K562 (cell line): Measurements from ENCODE around the gene ARHGAP18. TPM values are rescaled to one million over a fixed set of nuclear protein-coding genes. Genes with fewer than 3 reads are reported as not detected.

ENCODE experiments used
- ARNT ChIP-seq, 2 experiments: fragments of 450-650 bp; IDR thresholded peaks; 2 replicates each; pipeline ENCODE4 v1.6.1; 2016; ENCODE audit warnings: mild to moderate bottlenecking in 1 of 2
- CLOCK ChIP-seq: fragments of 250-450 bp; sonication (Bioruptor Pico); IDR thresholded peaks from 2 replicates; pipeline ENCODE4 v1.4.0; 2020; ENCODE audit warnings: mild to moderate bottlenecking, moderate library complexity, borderline replicate concordance
- FOXA3 ChIP-seq, 2 experiments: fragments of 450-650 bp in 1 of 2; sonication (generic) in 1 of 2; formaldehyde crosslinking; IDR thresholded peaks in 1 of 2; conservative IDR thresholded peaks in 1 of 2; 2 replicates each; pipeline versions ENCODE4 v1.4.0 to v1.8.0; 2020 to 2022; ENCODE audit warnings: mild to moderate bottlenecking in 2 of 2, missing genetic modification reagents in 1 of 2
- NCOA2 ChIP-seq, 2 experiments: fragments of 450-650 bp; IDR thresholded peaks; 2 replicates each; pipeline ENCODE4 v1.6.1; 2018; ENCODE audit warnings: mild to moderate bottlenecking in 2 of 2, moderate library complexity in 1 of 2; ENCODE audit not compliant: partially characterized antibody in 2 of 2
- NFE2L1 ChIP-seq: fragments of 450-650 bp; IDR thresholded peaks from 2 replicates; pipeline ENCODE4 v1.6.1; 2016; ENCODE audit warnings: missing genetic modification characterization, low read depth, mild to moderate bottlenecking, missing compliant biosample characterization, moderate library complexity, borderline replicate concordance
- RBBP5 ChIP-seq: fragments of 200-600 bp; sonication (generic); IDR thresholded peaks from 2 replicates; pipeline ENCODE4 v1.6.1; 2012; ENCODE audit warnings: borderline replicate concordance, mild to moderate bottlenecking, low read length, control low read depth, inconsistent platforms; ENCODE audit not compliant: insufficient read depth, poor library complexity, severe bottlenecking
- RBM22 ChIP-seq: fragments of 200-400 bp; formaldehyde crosslinking; IDR thresholded peaks from 2 replicates; pipeline ENCODE4 v1.6.1; 2018; ENCODE audit warnings: low read length, low read depth; ENCODE audit not compliant: poor library complexity, severe bottlenecking
- SMARCE1 ChIP-seq: fragments of 450-650 bp; IDR thresholded peaks from 2 replicates; pipeline ENCODE4 v1.7.1; 2016; ENCODE audit warnings: mild to moderate bottlenecking
- SRF ChIP-seq, 2 experiments: fragments of 250-450, 450-650 bp in 1 of 2; sonication (Bioruptor Pico) in 1 of 2; sonication (generic) in 1 of 2; formaldehyde crosslinking; IDR thresholded peaks; 2 replicates each; pipeline versions ENCODE4 v1.5.0 to v1.5.1; 2020 to 2022; ENCODE audit warnings: mild to moderate bottlenecking in 1 of 2, missing genetic modification reagents in 1 of 2
- TCFL5 ChIP-seq: fragments of 250-450 bp; sonication (Bioruptor Pico); conservative IDR thresholded peaks from 2 replicates; pipeline ENCODE4 v1.6.1; 2021; ENCODE audit warnings: mild to moderate bottlenecking, moderate library complexity, matching md5 sums
- ZBTB1 ChIP-seq: sonication (generic); formaldehyde crosslinking; IDR thresholded peaks from 2 replicates; pipeline ENCODE4 v1.8.1; 2023; ENCODE audit warnings: missing genetic modification reagents, low read depth, mild to moderate bottlenecking, borderline replicate concordance
- ZBTB9 ChIP-seq: fragments of 450-650 bp; formaldehyde crosslinking; IDR thresholded peaks from 2 replicates; pipeline ENCODE4 v1.4.0; 2020; ENCODE audit warnings: mild to moderate bottlenecking, moderate library complexity
- ZNF239 ChIP-seq: fragments of 250-450 bp; sonication (Bioruptor Pico); IDR thresholded peaks from 2 replicates; pipeline ENCODE4 v1.4.0; 2020; ENCODE audit warnings: mild to moderate bottlenecking
- ZNF253 ChIP-seq: fragments of 250-450 bp; sonication (Bioruptor Pico); conservative IDR thresholded peaks from 2 replicates; pipeline ENCODE4 v1.6.1; 2021; ENCODE audit warnings: mild to moderate bottlenecking
- ZNF347 ChIP-seq: fragments of 450-650 bp; formaldehyde crosslinking; IDR thresholded peaks from 2 replicates; pipeline ENCODE4 v1.4.0; 2020; ENCODE audit warnings: low read depth, mild to moderate bottlenecking, moderate library complexity
- ZNF408 ChIP-seq: fragments of 250-450 bp; sonication (Bioruptor Pico); IDR thresholded peaks from 2 replicates; pipeline ENCODE4 v1.4.0; 2020; ENCODE audit warnings: low read depth, mild to moderate bottlenecking, moderate library complexity
- polyA plus RNA-seq, 8 experiments: library from polyadenylated mRNA; depleted of rRNA in 4 of 8; stranded (reverse) in 5 of 8; unstranded in 3 of 8; fragments of >200 nt; fragmentation: Nextera tagmentation in 2 of 8; fragmentation: Illumina TruSeq in 1 of 8; extraction: Ambion mirVana in 2 of 8; extraction: Trizol in 1 of 8; gene quantifications; 2 replicates each; pipeline versions ENCODE4 v1.2.1 to v1.2.3, GENCODE V29; 2011 to 2014; ENCODE audit warnings: inconsistent platforms in 1 of 8, missing spikeins in 1 of 8
- total RNA-seq, 7 experiments: library from RNA; depleted of rRNA in 6 of 7; stranded (reverse); fragments of >200 nt in 6 of 7; fragmentation: Illumina TruSeq in 2 of 7; extraction: Trizol in 2 of 7; gene quantifications; 2 replicates each; pipeline versions ENCODE4 v1.2.1 to v1.2.3, GENCODE V29; 2011 to 2021; ENCODE audit warnings: low replicate concordance in 1 of 7
- TF ChIP-seq, protein P1 (sequence below): fragments of 450-650 bp; IDR thresholded peaks from 2 replicates; pipeline ENCODE4 v1.7.0; 2016; ENCODE audit warnings: borderline replicate concordance
- TF ChIP-seq, protein P2 (sequence below): sonication (generic); formaldehyde crosslinking; IDR thresholded peaks from 2 replicates; pipeline ENCODE4 v1.4.0; 2020; ENCODE audit warnings: mild to moderate bottlenecking, missing genetic modification reagents
- TF ChIP-seq, protein P3 (sequence below): conservative IDR thresholded peaks from 2 replicates; pipeline ENCODE4 v1.6.1; 2011; ENCODE audit warnings: low read depth, mild to moderate bottlenecking, low read length; ENCODE audit not compliant: control insufficient read depth

ARHGAP18 gene
- total and polyA plus RNA-seq, 9 of the 15 experiments (the other 6 are each of a cell fraction or from before 2014, with no cell fraction given) = 13.3 to 29.7 (median 21.1) TPM

DNA sequence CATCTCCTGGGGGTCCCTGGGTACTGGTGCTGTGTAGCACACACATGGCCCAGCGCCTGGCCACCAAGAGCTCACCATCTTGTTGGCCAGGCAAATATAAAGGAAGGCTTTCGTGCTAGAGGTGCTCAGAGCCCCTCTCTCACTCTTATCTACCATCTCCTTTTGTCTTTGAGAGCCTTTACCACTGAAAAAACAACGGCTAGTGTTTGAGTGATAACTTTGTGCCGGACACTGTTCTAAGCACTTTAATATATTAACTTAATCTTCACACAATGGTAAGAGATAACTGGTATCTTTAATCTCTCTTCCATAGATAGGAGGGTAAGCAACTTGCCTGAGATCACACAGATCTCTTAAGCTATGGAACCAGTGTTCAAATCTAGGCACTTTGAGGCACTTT lies 21.5 kb upstream of the ARHGAP18 start (continued):
- TF ChIP-seq, protein P1, sequence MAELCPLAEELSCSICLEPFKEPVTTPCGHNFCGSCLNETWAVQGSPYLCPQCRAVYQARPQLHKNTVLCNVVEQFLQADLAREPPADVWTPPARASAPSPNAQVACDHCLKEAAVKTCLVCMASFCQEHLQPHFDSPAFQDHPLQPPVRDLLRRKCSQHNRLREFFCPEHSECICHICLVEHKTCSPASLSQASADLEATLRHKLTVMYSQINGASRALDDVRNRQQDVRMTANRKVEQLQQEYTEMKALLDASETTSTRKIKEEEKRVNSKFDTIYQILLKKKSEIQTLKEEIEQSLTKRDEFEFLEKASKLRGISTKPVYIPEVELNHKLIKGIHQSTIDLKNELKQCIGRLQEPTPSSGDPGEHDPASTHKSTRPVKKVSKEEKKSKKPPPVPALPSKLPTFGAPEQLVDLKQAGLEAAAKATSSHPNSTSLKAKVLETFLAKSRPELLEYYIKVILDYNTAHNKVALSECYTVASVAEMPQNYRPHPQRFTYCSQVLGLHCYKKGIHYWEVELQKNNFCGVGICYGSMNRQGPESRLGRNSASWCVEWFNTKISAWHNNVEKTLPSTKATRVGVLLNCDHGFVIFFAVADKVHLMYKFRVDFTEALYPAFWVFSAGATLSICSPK = no peak
- TF ChIP-seq RBBP5 = peak; percentile 28
- TF ChIP-seq ZNF253 (CRISPR knock-in tag) = no peak
- no peak for TF ChIP-seq NCOA2 (IDR thresholded peaks at IDR 0.05; ENCODE audit: partially characterized antibody in 2 of 2)
- TF ChIP-seq ZNF347 (CRISPR knock-in tag) = no peak
- TF ChIP-seq, protein P2, sequence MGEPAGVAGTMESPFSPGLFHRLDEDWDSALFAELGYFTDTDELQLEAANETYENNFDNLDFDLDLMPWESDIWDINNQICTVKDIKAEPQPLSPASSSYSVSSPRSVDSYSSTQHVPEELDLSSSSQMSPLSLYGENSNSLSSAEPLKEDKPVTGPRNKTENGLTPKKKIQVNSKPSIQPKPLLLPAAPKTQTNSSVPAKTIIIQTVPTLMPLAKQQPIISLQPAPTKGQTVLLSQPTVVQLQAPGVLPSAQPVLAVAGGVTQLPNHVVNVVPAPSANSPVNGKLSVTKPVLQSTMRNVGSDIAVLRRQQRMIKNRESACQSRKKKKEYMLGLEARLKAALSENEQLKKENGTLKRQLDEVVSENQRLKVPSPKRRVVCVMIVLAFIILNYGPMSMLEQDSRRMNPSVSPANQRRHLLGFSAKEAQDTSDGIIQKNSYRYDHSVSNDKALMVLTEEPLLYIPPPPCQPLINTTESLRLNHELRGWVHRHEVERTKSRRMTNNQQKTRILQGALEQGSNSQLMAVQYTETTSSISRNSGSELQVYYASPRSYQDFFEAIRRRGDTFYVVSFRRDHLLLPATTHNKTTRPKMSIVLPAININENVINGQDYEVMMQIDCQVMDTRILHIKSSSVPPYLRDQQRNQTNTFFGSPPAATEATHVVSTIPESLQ = no peak
- no peak for TF ChIP-seq CLOCK (CRISPR knock-in tag)
- no peak for TF ChIP-seq NFE2L1 (tag)
- no peak for TF ChIP-seq ZNF239 (CRISPR knock-in tag)
- no peak for TF ChIP-seq ZNF408 (CRISPR knock-in tag)
- TF ChIP-seq SMARCE1 = no peak
- no peak for TF ChIP-seq ARNT (IDR thresholded peaks at IDR 0.05)
- TF ChIP-seq ZBTB9 (CRISPR knock-in tag) = no peak
- no peak for TF ChIP-seq SRF (CRISPR knock-in tag; IDR thresholded peaks at IDR 0.05)
- no peak for TF ChIP-seq TCFL5
- TF ChIP-seq, protein P3, sequence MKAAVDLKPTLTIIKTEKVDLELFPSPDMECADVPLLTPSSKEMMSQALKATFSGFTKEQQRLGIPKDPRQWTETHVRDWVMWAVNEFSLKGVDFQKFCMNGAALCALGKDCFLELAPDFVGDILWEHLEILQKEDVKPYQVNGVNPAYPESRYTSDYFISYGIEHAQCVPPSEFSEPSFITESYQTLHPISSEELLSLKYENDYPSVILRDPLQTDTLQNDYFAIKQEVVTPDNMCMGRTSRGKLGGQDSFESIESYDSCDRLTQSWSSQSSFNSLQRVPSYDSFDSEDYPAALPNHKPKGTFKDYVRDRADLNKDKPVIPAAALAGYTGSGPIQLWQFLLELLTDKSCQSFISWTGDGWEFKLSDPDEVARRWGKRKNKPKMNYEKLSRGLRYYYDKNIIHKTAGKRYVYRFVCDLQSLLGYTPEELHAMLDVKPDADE = no peak
- no peak for TF ChIP-seq RBM22
- no peak for TF ChIP-seq FOXA3 (CRISPR knock-in tag; conservative IDR thresholded peaks at IDR 0.05 in 1 of 2, IDR thresholded peaks at IDR 0.05 in 1 of 2)
- no peak for TF ChIP-seq ZBTB1
- TF ChIP-seq, all 486 proteins: peak for 12
